GM12874 (cell line): ENCODE measurements around the gene ASTN2.

Experiments
- CTCF ChIP-seq: IDR thresholded peaks from 2 replicates; pipeline ENCODE4 v1.5.1; 2011; ENCODE audit warnings: low read depth, mild to moderate bottlenecking, control low read depth, low read length, moderate library complexity; ENCODE audit not compliant: insufficient read depth

ASTN2 gene

GRCh38 chr9:116897201-116897600 is 517.7 kb downstream of the ASTN2 start:
- no peak for TF ChIP-seq CTCF

- no peak for TF ChIP-seq CTCF
Measured at GRCh38 chr9:116895961-116896360, 518.9 kb downstream of the ASTN2 start.

- TF ChIP-seq CTCF, result no peak
Measured at GRCh38 chr9:116891424-116891823, 523.4 kb downstream of the ASTN2 start.

GRCh38 chr9:116888066-116888465 is 526.8 kb downstream of the ASTN2 start:
- TF ChIP-seq CTCF, result no peak

- no peak for TF ChIP-seq CTCF
Measured at GRCh38 chr9:116883676-116884075, 531.2 kb downstream of the ASTN2 start.

- TF ChIP-seq CTCF, result no peak
Measured at GRCh38 chr9:116877072-116877471, 537.8 kb downstream of the ASTN2 start.

GRCh38 chr9:116875576-116875975 is 539.3 kb downstream of the ASTN2 start:
- TF ChIP-seq CTCF, result no peak
